ENCODE results near the gene TNFAIP1.
"Not testable (repeated sequence)": the region's sequence is repeated elsewhere in the genome, so short reads cannot be mapped to it uniquely, and the experiment has no call there.

TNFAIP1 gene

GRCh38 chr17:28334666-28335200 is 828 bp upstream of the TNFAIP1 start:
- Histone ChIP-seq H3K4me3 (ENCODE audit: low read length) (peak overlapping the region; percentile 82), H3K79me2 (ENCODE audit: low read length) (peaks cover 21% of the 10 kb centered on the region), H3K27me3 (ENCODE audit: low read depth, low read length) (no peaks in the 10 kb centered on the region), H3K4me2 (ENCODE audit: low read length) (peak overlapping the region; percentile 97), H3K27ac (ENCODE audit: low read length) (no peak overlapping the region), H4K20me1 (ENCODE audit: insufficient read depth, low read length) (no peaks in the 10 kb centered on the region), H2AFZ (ENCODE audit: low read depth, low read length) (peak overlapping the region; percentile 24; the same call in 1 of the 2 replicates), H3K9me3 (ENCODE audit: insufficient read depth, low read length) (no peaks in the 10 kb centered on the region), H3K9ac (ENCODE audit: low read length) (peak overlapping the region; percentile 53), H3K4me1 (ENCODE audit: low read length) (peaks cover 15% of the 10 kb centered on the region), H3K36me3 (replicated peaks; ENCODE audit: low read depth, low read length) (peaks cover 2% of the 10 kb centered on the region)
- TF ChIP-seq EZH2phosphoT487 (IDR thresholded peaks at IDR 0.05; ENCODE audit: low read depth) (no peak), CTCF (IDR thresholded peaks at IDR 0.05; ENCODE audit: low read depth, low read length) (no peak)

DNA sequence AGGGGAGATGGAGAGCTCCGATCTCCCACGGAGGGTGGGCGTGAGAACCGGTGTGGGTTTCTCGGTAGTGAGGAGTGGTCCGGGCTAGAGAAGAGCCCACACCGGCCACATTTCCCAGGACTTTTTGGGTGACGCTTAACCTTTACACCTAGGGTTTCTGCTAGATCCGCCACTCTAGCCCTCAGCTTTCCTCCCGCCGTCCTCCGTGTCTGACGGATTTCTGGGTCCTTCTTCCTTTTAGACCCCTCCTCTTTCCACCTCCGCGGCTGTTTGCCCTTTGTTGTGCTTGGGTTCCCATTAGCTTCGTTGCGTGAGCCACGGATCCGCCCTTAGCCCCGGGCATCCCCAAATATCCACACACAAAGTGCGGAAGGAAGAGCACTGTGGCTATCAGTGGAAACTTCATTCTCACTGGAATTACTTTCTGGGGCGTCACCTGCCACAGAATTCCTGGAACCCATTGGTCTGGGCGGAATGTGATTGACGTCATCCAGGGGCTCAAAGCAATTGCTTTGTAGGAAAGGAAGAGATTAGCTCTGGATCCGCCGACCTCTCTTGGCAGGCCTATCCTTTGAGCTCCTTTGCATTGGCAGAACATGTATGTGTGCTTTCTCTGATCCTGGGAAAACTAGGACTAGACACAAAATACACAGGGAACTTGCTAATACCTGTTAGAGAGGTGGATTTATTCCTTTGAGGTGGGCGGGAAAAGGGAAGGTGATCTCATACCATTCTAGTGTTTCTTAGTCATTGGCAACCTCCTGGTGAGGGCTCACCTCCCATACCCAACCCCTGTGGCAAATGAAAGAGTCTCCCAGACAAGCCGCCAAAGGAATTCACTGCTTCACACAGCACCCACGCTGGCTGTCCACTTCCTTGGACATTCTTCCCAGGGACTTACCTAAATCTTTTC is 654 bp downstream of the TNFAIP1 start:
- Histone ChIP-seq H3K9me3 (ENCODE audit: insufficient read depth, low read length) (no peaks in the 10 kb centered on the region), H3K4me3 (ENCODE audit: low read length) (peak overlapping the region; percentile 82), H4K20me1 (ENCODE audit: insufficient read depth, low read length) (no peaks in the 10 kb centered on the region), H3K36me3 (replicated peaks; ENCODE audit: low read depth, low read length) (peaks cover 6% of the 10 kb centered on the region), H3K4me2 (ENCODE audit: low read length) (peak overlapping the region; percentile 90), H3K4me1 (ENCODE audit: low read length) (peaks cover 15% of the 10 kb centered on the region), H3K27me3 (ENCODE audit: low read depth, low read length) (no peaks in the 10 kb centered on the region), H3K27ac (ENCODE audit: low read length) (peak overlapping the region; percentile 24; the same call in 1 of the 2 replicates), H3K9ac (ENCODE audit: low read length) (peak overlapping the region; percentile 80), H2AFZ (ENCODE audit: low read depth, low read length) (peak overlapping the region; percentile 49; the same call in 1 of the 2 replicates), H3K79me2 (ENCODE audit: low read length) (peaks cover 21% of the 10 kb centered on the region)
- TF ChIP-seq CTCF (IDR thresholded peaks at IDR 0.05; ENCODE audit: low read depth, low read length) (no peak), EZH2phosphoT487 (IDR thresholded peaks at IDR 0.05; ENCODE audit: low read depth) (no peak)

DNA sequence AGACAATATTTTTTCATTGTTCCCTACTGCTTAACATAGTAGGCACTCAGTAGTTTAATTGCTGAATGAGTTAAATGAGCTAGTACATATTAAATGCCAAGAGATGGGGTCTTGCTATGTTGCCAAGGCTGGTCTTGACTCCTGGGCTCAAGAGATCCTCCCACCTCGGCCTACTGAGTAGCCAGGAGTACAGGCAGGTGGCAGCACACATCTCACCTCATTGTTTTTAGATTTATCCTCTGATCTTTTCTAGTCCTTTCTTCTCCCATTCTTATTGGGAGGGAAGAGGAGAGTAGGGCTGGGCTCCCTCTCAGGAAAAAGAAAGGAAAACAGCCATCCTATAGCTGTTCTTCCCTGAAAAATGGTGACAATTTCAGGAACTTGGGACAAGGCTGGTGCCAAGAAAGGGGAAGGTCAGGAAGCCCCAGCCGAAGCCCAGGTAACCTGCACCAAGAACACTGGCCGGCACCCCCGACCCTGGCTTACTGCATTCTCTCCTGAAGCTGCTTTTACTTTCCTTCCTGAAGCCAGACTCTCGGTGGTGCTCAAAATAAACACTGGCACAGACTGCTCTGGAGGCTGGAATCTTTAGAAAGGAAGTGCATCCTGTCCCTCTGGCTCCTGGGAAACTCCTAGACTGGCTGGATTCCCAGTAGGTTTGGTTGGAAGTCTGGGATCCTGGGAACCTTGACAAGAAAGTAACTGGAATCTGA is 2.7 kb downstream of the TNFAIP1 start:
- Histone ChIP-seq H3K4me2 (ENCODE audit: low read length) (no peak overlapping the region), H3K4me3 (ENCODE audit: low read length) (no peak overlapping the region), H3K27me3 (ENCODE audit: low read depth, low read length) (no peaks in the 10 kb centered on the region), H3K9me3 (ENCODE audit: insufficient read depth, low read length) (no peaks in the 10 kb centered on the region), H3K4me1 (ENCODE audit: low read length) (peaks cover 15% of the 10 kb centered on the region), H3K36me3 (replicated peaks; ENCODE audit: low read depth, low read length) (peaks cover 14% of the 10 kb centered on the region), H3K79me2 (ENCODE audit: low read length) (peaks cover 21% of the 10 kb centered on the region), H3K9ac (ENCODE audit: low read length) (no peak overlapping the region), H2AFZ (ENCODE audit: low read depth, low read length) (no peak overlapping the region), H4K20me1 (ENCODE audit: insufficient read depth, low read length) (no peaks in the 10 kb centered on the region), H3K27ac (ENCODE audit: low read length) (no peak overlapping the region)
- TF ChIP-seq EZH2phosphoT487 (IDR thresholded peaks at IDR 0.05; ENCODE audit: low read depth) = no peak
- TF ChIP-seq CTCF (IDR thresholded peaks at IDR 0.05; ENCODE audit: low read depth, low read length) = no peak

DNA sequence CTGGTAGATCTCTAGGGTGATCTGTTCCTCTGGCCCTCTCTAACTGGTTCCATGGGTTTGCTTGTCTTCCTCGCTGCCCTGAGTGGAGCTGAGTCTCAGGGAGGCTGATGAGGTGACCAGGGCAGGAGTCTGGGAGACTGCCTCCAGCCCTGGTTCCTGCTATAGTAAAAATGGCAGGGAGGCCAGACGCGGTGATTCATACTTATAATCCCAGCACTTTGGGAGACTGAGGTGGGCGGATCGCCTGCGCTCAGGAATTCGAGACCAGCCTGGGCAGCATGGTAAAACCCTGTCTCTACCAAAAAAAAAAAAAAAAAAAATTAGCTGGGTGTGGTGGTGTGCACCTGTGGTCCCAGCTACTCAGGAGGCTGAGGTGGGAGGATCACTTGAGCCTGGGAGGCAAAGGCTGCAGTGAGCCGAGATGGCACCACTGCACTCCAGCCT is 3.2 kb downstream of the TNFAIP1 start:
- not testable (repeated sequence) for H4K20me1 ChIP-seq (ENCODE audit: insufficient read depth, low read length); H3K4me2 ChIP-seq (ENCODE audit: low read length); H3K4me3 ChIP-seq (ENCODE audit: low read length); H3K9me3 ChIP-seq (ENCODE audit: insufficient read depth, low read length); H2AFZ ChIP-seq (ENCODE audit: low read depth, low read length); H3K27me3 ChIP-seq (ENCODE audit: low read depth, low read length); H3K27ac ChIP-seq (ENCODE audit: low read length); H3K9ac ChIP-seq (ENCODE audit: low read length)
- H3K4me1 ChIP-seq (ENCODE audit: low read length) = peaks cover 15% of the 10 kb centered on the region
- H3K36me3 ChIP-seq (replicated peaks; ENCODE audit: low read depth, low read length) = peaks cover 14% of the 10 kb centered on the region
- peaks cover 21% of the 10 kb centered on the region for H3K79me2 ChIP-seq (ENCODE audit: low read length)

Data from OCI-LY3 (cell line).